ENCODE results near the gene CTDSPL. TPM values are rescaled to one million over a fixed set of nuclear protein-coding genes. Genes with fewer than 3 reads are reported as not detected.
A peak's percentile ranks its signal among the peaks of the same experiment; 100 is the strongest.

CTDSPL gene
- total and polyA plus RNA-seq, 2 of the 13 experiments (the other 11 are each of a cell fraction or from before 2014, with no cell fraction given): 26.1 to 142 TPM

GRCh38 chr3:37935756-37936666 is 74.3 kb downstream of the CTDSPL start (continued):
- TF ChIP-seq ZBTB14 (CRISPR knock-in tag; IDR thresholded peaks at IDR 0.05): no peak
- TF ChIP-seq PAWR (CRISPR knock-in tag; IDR thresholded peaks at IDR 0.05; ENCODE audit: borderline replicate concordance): no peak
- TF ChIP-seq ZNF530 (CRISPR knock-in tag; IDR thresholded peaks at IDR 0.05; ENCODE audit: low read depth): no peak
- TF ChIP-seq ZNF704 (CRISPR knock-in tag; IDR thresholded peaks at IDR 0.05; ENCODE audit: borderline replicate concordance): no peak
- TF ChIP-seq ZNF678 (CRISPR knock-in tag; IDR thresholded peaks at IDR 0.05): no peak
- no peak for TF ChIP-seq SP4 (CRISPR knock-in tag; IDR thresholded peaks at IDR 0.05)
- no peak for TF ChIP-seq FOXC1 (CRISPR knock-in tag; IDR thresholded peaks at IDR 0.05; ENCODE audit: borderline replicate concordance)
- TF ChIP-seq ZNF484 (CRISPR knock-in tag; IDR thresholded peaks at IDR 0.05; ENCODE audit: borderline replicate concordance, low read depth): no peak
- peak; percentile 75 for TF ChIP-seq GFI1 (CRISPR knock-in tag; IDR thresholded peaks at IDR 0.05; ENCODE audit: borderline replicate concordance)
- no peak for TF ChIP-seq ZNF687 (CRISPR knock-in tag; IDR thresholded peaks at IDR 0.05)
- TF ChIP-seq ZNF879 (CRISPR knock-in tag; IDR thresholded peaks at IDR 0.05): no peak
- peak; percentile 73 for TF ChIP-seq ASH2L (IDR thresholded peaks at IDR 0.05; ENCODE audit: insufficient read length, low read depth, low read length)
- TF ChIP-seq NFYC (CRISPR knock-in tag; IDR thresholded peaks at IDR 0.05): no peak
- TF ChIP-seq ZBTB33 (CRISPR knock-in tag; IDR thresholded peaks at IDR 0.05): no peak
- no peak for TF ChIP-seq ZBTB7A (CRISPR knock-in tag; IDR thresholded peaks at IDR 0.05)
- TF ChIP-seq NR1H2 (CRISPR knock-in tag; IDR thresholded peaks at IDR 0.05; ENCODE audit: borderline replicate concordance, low read depth): no peak
- peak; percentile 86 for TF ChIP-seq ZNF3 (CRISPR knock-in tag; IDR thresholded peaks at IDR 0.05)
- TF ChIP-seq AGO2 (optimal IDR thresholded peaks at IDR 0.05; ENCODE audit: low read depth, low read length): no peak
- no peak for TF ChIP-seq RAD51 (IDR thresholded peaks at IDR 0.05; ENCODE audit: borderline replicate concordance)

All from HepG2 (cell line).